Measurements from ENCODE around the gene PCDH9. TPM values are rescaled to one million over a fixed set of nuclear protein-coding genes. Genes with fewer than 3 reads are reported as not detected.

Gene PCDH9
- total RNA-seq, 2 donors from 2014 or later, result 0.95 to 1.8 TPM

GRCh38 chr13:66462187-66462586, 767.9 kb downstream of the PCDH9 start:
- Histone ChIP-seq H3K27me3 (ENCODE audit: control insufficient read depth, insufficient read depth, low read length, poor library complexity, severe bottlenecking) (no peaks in the 10 kb centered on the region), H3K4me3 (ENCODE audit: low read length) (no peak overlapping the region), H3K27ac (ENCODE audit: low read depth, low read length) (no peak overlapping the region), H3K9me3 (ENCODE audit: control insufficient read depth, low read length) (no peaks in the 10 kb centered on the region), H3K36me3 (ENCODE audit: control insufficient read depth, insufficient read depth, low read length) (no peaks in the 10 kb centered on the region), H3K4me1 (ENCODE audit: control insufficient read depth, insufficient read depth, low read length) (no peaks in the 10 kb centered on the region), H3K9ac (ENCODE audit: extremely low read depth, low read length, poor library complexity, severe bottlenecking) (no peak overlapping the region)
- H3K9me3 Mint-ChIP-seq, result no peaks in the 10 kb centered on the region
- no peak for DNase-seq
- TF ChIP-seq, protein P1, sequence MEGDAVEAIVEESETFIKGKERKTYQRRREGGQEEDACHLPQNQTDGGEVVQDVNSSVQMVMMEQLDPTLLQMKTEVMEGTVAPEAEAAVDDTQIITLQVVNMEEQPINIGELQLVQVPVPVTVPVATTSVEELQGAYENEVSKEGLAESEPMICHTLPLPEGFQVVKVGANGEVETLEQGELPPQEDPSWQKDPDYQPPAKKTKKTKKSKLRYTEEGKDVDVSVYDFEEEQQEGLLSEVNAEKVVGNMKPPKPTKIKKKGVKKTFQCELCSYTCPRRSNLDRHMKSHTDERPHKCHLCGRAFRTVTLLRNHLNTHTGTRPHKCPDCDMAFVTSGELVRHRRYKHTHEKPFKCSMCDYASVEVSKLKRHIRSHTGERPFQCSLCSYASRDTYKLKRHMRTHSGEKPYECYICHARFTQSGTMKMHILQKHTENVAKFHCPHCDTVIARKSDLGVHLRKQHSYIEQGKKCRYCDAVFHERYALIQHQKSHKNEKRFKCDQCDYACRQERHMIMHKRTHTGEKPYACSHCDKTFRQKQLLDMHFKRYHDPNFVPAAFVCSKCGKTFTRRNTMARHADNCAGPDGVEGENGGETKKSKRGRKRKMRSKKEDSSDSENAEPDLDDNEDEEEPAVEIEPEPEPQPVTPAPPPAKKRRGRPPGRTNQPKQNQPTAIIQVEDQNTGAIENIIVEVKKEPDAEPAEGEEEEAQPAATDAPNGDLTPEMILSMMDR (conservative IDR thresholded peaks at IDR 0.05), result no peak
- H3K4me3 Mint-ChIP-seq, result no peak overlapping the region
- H3K36me3 Mint-ChIP-seq (ENCODE audit: low read depth), result no peaks in the 10 kb centered on the region
- H3K27ac Mint-ChIP-seq, result no peak overlapping the region
- no peaks in the 10 kb centered on the region for H3K4me1 Mint-ChIP-seq
- 86 to 100% methylated on average over 1 to 3 of the region's 3 CpGs for WGBS, 2 experiments (ENCODE audit: insufficient coverage in 1 of 2, insufficient read length in 1 of 2)
- H3K27me3 Mint-ChIP-seq (ENCODE audit: insufficient read depth), result no peaks in the 10 kb centered on the region

DNA sequence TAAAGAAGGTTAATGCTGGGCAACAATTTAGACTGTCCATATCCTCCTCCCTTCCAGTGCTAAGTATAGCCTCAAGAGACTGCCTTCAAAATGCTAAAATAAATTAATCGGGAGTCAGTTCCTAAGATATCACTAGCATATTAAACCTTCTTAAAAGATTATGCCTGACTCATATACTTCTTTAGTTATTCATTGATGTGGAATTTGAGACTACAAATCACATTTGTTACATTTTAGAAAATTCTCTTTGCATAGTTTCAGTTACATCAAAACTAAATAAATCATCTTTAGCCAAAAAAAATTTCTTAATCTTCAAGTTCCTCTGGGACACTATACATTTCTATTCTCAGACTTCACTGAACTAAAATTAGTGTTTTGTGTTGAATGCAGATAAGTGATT, 769.1 kb downstream of the PCDH9 start:
- H3K27ac ChIP-seq (ENCODE audit: low read depth, low read length), result no peak overlapping the region
- no peak overlapping the region for H3K4me3 ChIP-seq (ENCODE audit: low read length)
- WGBS, 2 experiments (ENCODE audit: insufficient coverage in 1 of 2, insufficient read length in 1 of 2), result 89% methylated on average over 1 of the region's 1 CpG; no CpG with 5 or more reads in 1 of the 2 experiments
- Mint-ChIP-seq H3K9me3 (no peaks in the 10 kb centered on the region), H3K4me1 (no peaks in the 10 kb centered on the region), H3K27me3 (ENCODE audit: insufficient read depth) (no peaks in the 10 kb centered on the region), H3K4me3 (no peak overlapping the region), H3K36me3 (ENCODE audit: low read depth) (no peaks in the 10 kb centered on the region), H3K27ac (no peak overlapping the region)
- TF ChIP-seq, protein P1 (conservative IDR thresholded peaks at IDR 0.05), result no peak
- no peak overlapping the region for H3K9ac ChIP-seq (ENCODE audit: extremely low read depth, low read length, poor library complexity, severe bottlenecking)
- no peaks in the 10 kb centered on the region for H3K36me3 ChIP-seq (ENCODE audit: control insufficient read depth, insufficient read depth, low read length)
- no peaks in the 10 kb centered on the region for H3K4me1 ChIP-seq (ENCODE audit: control insufficient read depth, insufficient read depth, low read length)
- H3K9me3 ChIP-seq (ENCODE audit: control insufficient read depth, low read length), result no peaks in the 10 kb centered on the region
- no peaks in the 10 kb centered on the region for H3K27me3 ChIP-seq (ENCODE audit: control insufficient read depth, insufficient read depth, low read length, poor library complexity, severe bottlenecking)
- DNase-seq, result no peak

- Mint-ChIP-seq H3K27me3 (ENCODE audit: insufficient read depth) (no peaks in the 10 kb centered on the region), H3K9me3 (no peaks in the 10 kb centered on the region)
- WGBS, 2 experiments (ENCODE audit: insufficient coverage in 1 of 2, insufficient read length in 1 of 2), result 93% methylated on average over 3 of the region's 3 CpGs; no CpG with 5 or more reads in 1 of the 2 experiments
These were observed 770.5 kb downstream of the PCDH9 start for GRCh38 chr13:66459634-66460033.

More at GRCh38 chr13:66459634-66460033, 770.5 kb downstream of the PCDH9 start:
- Histone ChIP-seq H3K4me1 (ENCODE audit: control insufficient read depth, insufficient read depth, low read length) (no peaks in the 10 kb centered on the region), H3K36me3 (ENCODE audit: control insufficient read depth, insufficient read depth, low read length) (no peaks in the 10 kb centered on the region), H3K27ac (ENCODE audit: low read depth, low read length) (no peak overlapping the region), H3K27me3 (ENCODE audit: control insufficient read depth, insufficient read depth, low read length, poor library complexity, severe bottlenecking) (no peaks in the 10 kb centered on the region), H3K9me3 (ENCODE audit: control insufficient read depth, low read length) (no peaks in the 10 kb centered on the region), H3K9ac (ENCODE audit: extremely low read depth, low read length, poor library complexity, severe bottlenecking) (no peak overlapping the region), H3K4me3 (ENCODE audit: low read length) (no peak overlapping the region)
- DNase-seq, result no peak
- Mint-ChIP-seq H3K36me3 (ENCODE audit: low read depth) (no peaks in the 10 kb centered on the region), H3K4me1 (no peaks in the 10 kb centered on the region), H3K27ac (no peak overlapping the region), H3K4me3 (no peak overlapping the region)
- TF ChIP-seq, protein P1 (conservative IDR thresholded peaks at IDR 0.05), result no peak
